Measurements from ENCODE around the gene VPS50. TPM values are rescaled to one million over a fixed set of nuclear protein-coding genes. Genes with fewer than 3 reads are reported as not detected.

VPS50 gene
- total and polyA plus RNA-seq, 9 donors: 7.7 to 28.6 (median 23.0) TPM

GRCh38 chr7:93307943-93308342 lies 75.8 kb downstream of the VPS50 start:
- Histone ChIP-seq H3K4me1 (ENCODE audit: insufficient read depth) (no peaks in the 10 kb centered on the region), H3K27me3 (no peaks in the 10 kb centered on the region), H3K36me3 (no peaks in the 10 kb centered on the region), H3K4me3 (no peak overlapping the region), H3K27ac (no peak overlapping the region), H3K9me3 (no peaks in the 10 kb centered on the region)
- intact Hi-C loops (cut with DNase I): no loop called here
- WGBS, 3 donors: 89 to 98% (median 96%) methylated on average over 1 of the region's 1 CpG
- TF ChIP-seq POLR2A (IDR thresholded peaks at IDR 0.05) (no peak), EP300 (IDR thresholded peaks at IDR 0.05) (no peak)
- TF ChIP-seq, protein P1, sequence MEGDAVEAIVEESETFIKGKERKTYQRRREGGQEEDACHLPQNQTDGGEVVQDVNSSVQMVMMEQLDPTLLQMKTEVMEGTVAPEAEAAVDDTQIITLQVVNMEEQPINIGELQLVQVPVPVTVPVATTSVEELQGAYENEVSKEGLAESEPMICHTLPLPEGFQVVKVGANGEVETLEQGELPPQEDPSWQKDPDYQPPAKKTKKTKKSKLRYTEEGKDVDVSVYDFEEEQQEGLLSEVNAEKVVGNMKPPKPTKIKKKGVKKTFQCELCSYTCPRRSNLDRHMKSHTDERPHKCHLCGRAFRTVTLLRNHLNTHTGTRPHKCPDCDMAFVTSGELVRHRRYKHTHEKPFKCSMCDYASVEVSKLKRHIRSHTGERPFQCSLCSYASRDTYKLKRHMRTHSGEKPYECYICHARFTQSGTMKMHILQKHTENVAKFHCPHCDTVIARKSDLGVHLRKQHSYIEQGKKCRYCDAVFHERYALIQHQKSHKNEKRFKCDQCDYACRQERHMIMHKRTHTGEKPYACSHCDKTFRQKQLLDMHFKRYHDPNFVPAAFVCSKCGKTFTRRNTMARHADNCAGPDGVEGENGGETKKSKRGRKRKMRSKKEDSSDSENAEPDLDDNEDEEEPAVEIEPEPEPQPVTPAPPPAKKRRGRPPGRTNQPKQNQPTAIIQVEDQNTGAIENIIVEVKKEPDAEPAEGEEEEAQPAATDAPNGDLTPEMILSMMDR (IDR thresholded peaks at IDR 0.05): no peak
- DNase-seq: no peak

- 91 to 96% (median 93%) methylated on average over 4 of the region's 4 CpGs for WGBS, 3 donors
- Histone ChIP-seq H3K9me3 (no peaks in the 10 kb centered on the region), H3K4me1 (ENCODE audit: insufficient read depth) (no peaks in the 10 kb centered on the region), H3K4me3 (no peak overlapping the region), H3K27me3 (no peaks in the 10 kb centered on the region), H3K27ac (no peak overlapping the region), H3K36me3 (no peaks in the 10 kb centered on the region)
- intact Hi-C loops (cut with DNase I): no loop called here
- DNase-seq: no peak
- TF ChIP-seq EP300 (IDR thresholded peaks at IDR 0.05): no peak
Observed at GRCh38 chr7:93310346-93310745, 78.2 kb downstream of the VPS50 start.

DNA sequence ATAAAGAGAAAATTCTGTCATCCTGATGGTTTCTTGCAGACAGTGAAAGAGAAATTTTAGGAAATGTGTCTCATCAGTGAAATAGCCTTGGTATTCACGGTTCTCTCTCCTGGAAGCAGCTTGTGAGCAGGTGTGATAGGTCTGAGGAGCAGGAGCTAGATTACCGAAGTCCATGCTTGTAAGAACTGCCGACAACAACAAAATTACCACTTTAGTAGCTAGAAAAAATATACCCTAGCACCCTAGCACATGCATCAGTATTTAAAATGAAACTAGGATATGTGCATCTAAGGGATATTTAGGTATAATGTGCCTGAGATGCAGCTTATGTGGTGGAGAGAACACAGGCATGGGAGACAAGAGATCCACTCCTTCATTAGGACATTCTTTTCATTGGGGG lies 82.3 kb downstream of the VPS50 start:
- H3K4me1 ChIP-seq (ENCODE audit: insufficient read depth): no peaks in the 10 kb centered on the region
- TF ChIP-seq POLR2A (IDR thresholded peaks at IDR 0.05): no peak
- TF ChIP-seq, protein P1 (IDR thresholded peaks at IDR 0.05): no peak
- TF ChIP-seq EP300 (IDR thresholded peaks at IDR 0.05): no peak
- 67 to 92% (median 75%) methylated on average over 3 of the region's 3 CpGs for WGBS, 3 donors
- H3K27ac ChIP-seq: no peak overlapping the region
- H3K27me3 ChIP-seq: no peaks in the 10 kb centered on the region
- no peak overlapping the region for H3K4me3 ChIP-seq
- DNase-seq: no peak
- H3K9me3 ChIP-seq: no peaks in the 10 kb centered on the region
- no peaks in the 10 kb centered on the region for H3K36me3 ChIP-seq
- intact Hi-C loops (cut with DNase I): no loop called here

DNA sequence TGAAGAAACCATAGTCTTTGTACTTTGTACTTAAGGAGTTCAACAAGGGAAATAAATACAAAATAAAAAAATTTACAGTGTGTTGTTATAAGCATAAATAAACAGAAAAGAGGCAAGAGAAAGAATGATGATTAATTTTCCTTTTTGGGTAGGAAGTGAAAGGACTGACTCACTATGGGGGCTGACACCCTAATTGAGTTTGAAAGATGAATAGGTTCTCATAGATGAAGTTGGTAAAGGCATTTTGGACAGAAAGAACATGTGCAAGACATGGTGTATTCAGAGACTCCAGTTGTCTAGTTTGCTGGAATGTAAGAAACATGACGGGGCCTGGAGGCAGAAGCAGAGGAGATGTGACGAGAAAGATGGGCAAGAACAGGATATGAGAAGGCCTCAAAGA lies 83.7 kb downstream of the VPS50 start:
- H3K4me3 ChIP-seq: no peak overlapping the region
- H3K4me1 ChIP-seq (ENCODE audit: insufficient read depth): no peaks in the 10 kb centered on the region
- no peak overlapping the region for H3K27ac ChIP-seq
- TF ChIP-seq POLR2A (IDR thresholded peaks at IDR 0.05) (no peak), EP300 (IDR thresholded peaks at IDR 0.05) (no peak)
- TF ChIP-seq, protein P1 (IDR thresholded peaks at IDR 0.05): no peak
- no peak for DNase-seq
- 92 to 99% (median 97%) methylated on average over 2 of the region's 2 CpGs for WGBS, 3 donors
- intact Hi-C loops (cut with DNase I): no loop called here
- H3K36me3 ChIP-seq: no peaks in the 10 kb centered on the region
- no peaks in the 10 kb centered on the region for H3K27me3 ChIP-seq
- H3K9me3 ChIP-seq: no peaks in the 10 kb centered on the region

DNA sequence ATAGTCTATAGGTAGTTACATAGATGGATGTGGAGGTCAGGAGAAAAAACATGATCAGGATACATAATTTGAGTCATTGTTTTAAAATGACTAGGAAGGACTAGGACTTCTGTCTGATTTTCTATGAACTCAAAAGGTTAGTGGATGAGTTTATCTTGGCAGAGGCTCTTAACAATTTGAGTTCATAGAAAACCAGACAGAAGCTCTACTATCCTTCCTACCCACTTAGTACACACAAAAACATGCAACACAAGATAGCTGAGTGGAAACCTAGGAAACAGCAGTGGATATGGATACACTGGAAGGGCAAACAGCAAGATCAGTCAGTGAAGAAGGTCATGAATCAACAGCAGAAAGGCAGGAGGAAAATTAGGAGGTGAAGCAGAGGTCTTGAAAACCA lies 84.6 kb downstream of the VPS50 start:
- intact Hi-C loops (cut with DNase I): no loop called here
- no peaks in the 10 kb centered on the region for H3K4me1 ChIP-seq (ENCODE audit: insufficient read depth)
- DNase-seq: no peak
- no peak overlapping the region for H3K27ac ChIP-seq
- TF ChIP-seq, protein P1 (IDR thresholded peaks at IDR 0.05): no peak
- TF ChIP-seq EP300 (IDR thresholded peaks at IDR 0.05) (no peak), POLR2A (IDR thresholded peaks at IDR 0.05) (no peak)
- no peaks in the 10 kb centered on the region for H3K27me3 ChIP-seq
- no peaks in the 10 kb centered on the region for H3K36me3 ChIP-seq
- no peak overlapping the region for H3K4me3 ChIP-seq
- no peaks in the 10 kb centered on the region for H3K9me3 ChIP-seq
